HCT116 (cell line): ENCODE measurements around the gene TMEM121. TPM values are rescaled to one million over a fixed set of nuclear protein-coding genes. Genes with fewer than 3 reads are reported as not detected.

Experiments used
- ATAC-seq: fragments of 200-7000 bp; cut with Tn5 transposase; 2 replicates; pipeline ENCODE4 v1.9.1; 2020; ENCODE audit warnings: mild to moderate bottlenecking, moderate library complexity
- BruUV-seq: library from RNA; stranded (reverse); fragments of 400-500 nt; replicated peaks from 2 replicates; lab custom pipeline; 2021; lab: Mats Ljungman, UMichigan
- CTCF ChIA-PET: fragments of 300-600 bp; sonication (Branson Sonifier 250); formaldehyde crosslinking; loops from one replicate; lab custom pipeline; 2021; ENCODE audit warnings: antibody characterized with exemption; lab: Charles Lee
- POLR2A ChIA-PET: fragments of 300-600, 350-600 bp; sonication (Branson Sonifier 250); formaldehyde crosslinking; loops from one replicate; lab custom pipeline; 2021; ENCODE audit warnings: antibody characterized with exemption; lab: Charles Lee
- RAD21 ChIA-PET, 2 experiments: fragments of 300-600 bp; sonication (Branson Sonifier 250); formaldehyde crosslinking; loops; one replicate each; lab custom pipeline; 2023; ENCODE audit warnings: low total read pairs in 2 of 2; ENCODE audit not compliant: uncharacterized antibody in 2 of 2, unreplicated experiment in 2 of 2, low non-redundant PET in 1 of 2; lab: Charles Lee
- DNase-seq: peaks from one replicate; pipeline ENCODE4 v3.0.0-alpha.2; 2010; ENCODE audit warnings: low read depth, low spot score
- H2AFZ ChIP-seq: fragments of 200-600 bp; shearing (Covaris generic), sonication (generic); 2 replicates; pipeline ENCODE4 v1.6.1; 2017; ENCODE audit warnings: low read depth, mixed run types, mixed read lengths, antibody characterized with exemption, low read length; ENCODE audit not compliant: poor library complexity, severe bottlenecking
- H3K27ac ChIP-seq: 2 replicates; pipeline ENCODE4 v1.5.1; 2012; ENCODE audit warnings: low read depth, low read length
- H3K27me3 ChIP-seq: fragments of 200-600 bp; sonication (generic); 2 replicates; pipeline ENCODE4 v1.6.1; 2016; ENCODE audit warnings: mixed run types, low read length, mixed read lengths; ENCODE audit not compliant: insufficient read depth
- H3K36me3 ChIP-seq, 2 experiments: fragments of 200-500 bp in 1 of 2; fragments of 200-600 bp in 1 of 2; sonication (Bioruptor generic) in 1 of 2; sonication (generic) in 1 of 2; 2 replicates each; pipeline versions ENCODE4 v1.5.1 to v1.6.1; 2014 to 2016; ENCODE audit warnings: low read length in 2 of 2, inconsistent platforms in 1 of 2, mixed read lengths in 1 of 2, mixed run types in 1 of 2; ENCODE audit not compliant: insufficient read depth in 2 of 2, control insufficient read depth in 1 of 2
- H3K4me1 ChIP-seq, 2 experiments: fragments of 200-600 bp in 1 of 2; sonication (generic) in 1 of 2; 2 replicates each; pipeline versions ENCODE4 v1.5.1 to v1.6.1; 2012 to 2017; ENCODE audit warnings: low read length in 2 of 2, inconsistent platforms in 1 of 2, mild to moderate bottlenecking in 1 of 2, mixed read lengths in 1 of 2, mixed run types in 1 of 2, moderate library complexity in 1 of 2; ENCODE audit not compliant: insufficient read depth in 2 of 2, control insufficient read depth in 1 of 2
- H3K4me2 ChIP-seq: fragments of 200-600 bp; sonication (generic); 2 replicates; pipeline ENCODE4 v1.6.1; 2017; ENCODE audit warnings: mixed run types, low read length, mixed read lengths
- H3K4me3 ChIP-seq, 2 experiments: fragments of 200-600 bp in 1 of 2; sonication (generic) in 1 of 2; replicated peaks in 1 of 2; 2 replicates each; pipeline ENCODE4 v1.5.1; 2011 to 2016; ENCODE audit warnings: low read length in 2 of 2, control low read depth in 1 of 2, low read depth in 1 of 2, mild to moderate bottlenecking in 1 of 2, mixed read lengths in 1 of 2, mixed run types in 1 of 2
- H3K79me2 ChIP-seq: fragments of 200-600 bp; sonication (generic); 2 replicates; pipeline ENCODE4 v1.6.1; 2017; ENCODE audit warnings: mild to moderate bottlenecking, mixed run types, low read length, moderate library complexity, mixed read lengths; ENCODE audit not compliant: insufficient read depth
- H3K9ac ChIP-seq: fragments of 200-600 bp; sonication (generic); 2 replicates; pipeline ENCODE4 v1.6.1; 2016; ENCODE audit warnings: low read length, mixed read lengths
- H3K9me2 ChIP-seq: fragments of 200-600 bp; sonication (generic), shearing (Covaris generic); 2 replicates; pipeline ENCODE4 v1.6.1; 2017; ENCODE audit warnings: mixed run types, mild to moderate bottlenecking, moderate library complexity; ENCODE audit not compliant: insufficient read depth
- H3K9me3 ChIP-seq, 2 experiments: fragments of 200-500 bp in 1 of 2; fragments of 200-600 bp in 1 of 2; sonication (Bioruptor generic) in 1 of 2; sonication (generic) in 1 of 2; 2 replicates each; pipeline ENCODE4 v1.6.1; 2014 to 2017; ENCODE audit warnings: low read length in 2 of 2, mixed read lengths in 2 of 2, inconsistent platforms in 1 of 2, low read depth in 1 of 2, mild to moderate bottlenecking in 1 of 2, mixed run types in 1 of 2, moderate library complexity in 1 of 2; ENCODE audit not compliant: control insufficient read depth in 1 of 2, insufficient read depth in 1 of 2
- H4K20me1 ChIP-seq: fragments of 200-600 bp; sonication (generic), shearing (Covaris generic); 2 replicates; pipeline ENCODE4 v1.6.1; 2017; ENCODE audit warnings: mixed run types, mild to moderate bottlenecking, moderate library complexity; ENCODE audit not compliant: insufficient read depth
- CEBPB ChIP-seq: IDR thresholded peaks from 2 replicates; pipeline ENCODE4 v1.6.1; 2012; ENCODE audit warnings: low read depth
- EGR1 ChIP-seq: IDR thresholded peaks from 2 replicates; pipeline ENCODE4 v1.6.1; 2012; ENCODE audit warnings: low read depth
- EZH2 ChIP-seq: fragments of 200-600 bp; sonication (generic); IDR thresholded peaks from 2 replicates; pipeline ENCODE4 v1.6.1; 2017; ENCODE audit warnings: antibody characterized with exemption, mixed run types
- EZH2phosphoT487 ChIP-seq: fragments of 200-600 bp; IDR thresholded peaks from 2 replicates; pipeline ENCODE4 v1.6.1; 2018; ENCODE audit warnings: antibody characterized with exemption, borderline replicate concordance
- JUND ChIP-seq: IDR thresholded peaks from 2 replicates; pipeline ENCODE4 v1.6.1; 2012
- POLR2AphosphoS5 ChIP-seq: IDR thresholded peaks from 2 replicates; pipeline ENCODE4 v1.6.1; 2011; ENCODE audit warnings: mild to moderate bottlenecking, low read depth, low read length, moderate library complexity
- TCF7L2 ChIP-seq: IDR thresholded peaks from 2 replicates; pipeline ENCODE4 v1.7.0; 2011; ENCODE audit warnings: borderline replicate concordance, inconsistent platforms; ENCODE audit not compliant: insufficient read depth, insufficient read length; ENCODE audit errors: extremely low read depth
- ZNF274 ChIP-seq: fragments of 200-500 bp; sonication (Bioruptor generic); IDR thresholded peaks from 2 replicates; pipeline ENCODE4 v1.6.1; 2014; ENCODE audit warnings: mild to moderate bottlenecking, low read depth, low read length, inconsistent platforms
- intact Hi-C: fragments of 100-400 bp; cut with micrococcal nuclease; formaldehyde crosslinking; loops from 2 replicates; pipeline ENCODE4 v1.10.0; 2022
- total RNA-seq: library from RNA; stranded (reverse); gene quantifications from one replicate; pipeline ENCODE4 v1.2.1, GENCODE V29; 2021; ENCODE audit not compliant: unreplicated experiment
- TF ChIP-seq, protein P1 (sequence below): IDR thresholded peaks from 2 replicates; pipeline ENCODE4 v1.6.1; 2011; ENCODE audit warnings: mild to moderate bottlenecking, low read length, moderate library complexity; ENCODE audit not compliant: insufficient replicate concordance; ENCODE audit errors: extremely low read depth
- TF ChIP-seq, protein P2 (sequence below), 3 experiments: fragments of 200-600 bp in 1 of 3; sonication (generic) in 1 of 3; IDR thresholded peaks in 2 of 3; conservative IDR thresholded peaks in 1 of 3; 2 replicates each; pipeline ENCODE4 v1.5.1; 2012 to 2017; ENCODE audit warnings: low read depth in 2 of 3, low read length in 2 of 3, antibody characterized with exemption in 1 of 3, borderline replicate concordance in 1 of 3, control low read depth in 1 of 3, mild to moderate bottlenecking in 1 of 3, mixed read lengths in 1 of 3, mixed run types in 1 of 3, moderate library complexity in 1 of 3; ENCODE audit not compliant: insufficient read depth in 1 of 3

Gene TMEM121
- total RNA-seq, 1 experiment from 2014 or later = 5.5 TPM

DNA sequence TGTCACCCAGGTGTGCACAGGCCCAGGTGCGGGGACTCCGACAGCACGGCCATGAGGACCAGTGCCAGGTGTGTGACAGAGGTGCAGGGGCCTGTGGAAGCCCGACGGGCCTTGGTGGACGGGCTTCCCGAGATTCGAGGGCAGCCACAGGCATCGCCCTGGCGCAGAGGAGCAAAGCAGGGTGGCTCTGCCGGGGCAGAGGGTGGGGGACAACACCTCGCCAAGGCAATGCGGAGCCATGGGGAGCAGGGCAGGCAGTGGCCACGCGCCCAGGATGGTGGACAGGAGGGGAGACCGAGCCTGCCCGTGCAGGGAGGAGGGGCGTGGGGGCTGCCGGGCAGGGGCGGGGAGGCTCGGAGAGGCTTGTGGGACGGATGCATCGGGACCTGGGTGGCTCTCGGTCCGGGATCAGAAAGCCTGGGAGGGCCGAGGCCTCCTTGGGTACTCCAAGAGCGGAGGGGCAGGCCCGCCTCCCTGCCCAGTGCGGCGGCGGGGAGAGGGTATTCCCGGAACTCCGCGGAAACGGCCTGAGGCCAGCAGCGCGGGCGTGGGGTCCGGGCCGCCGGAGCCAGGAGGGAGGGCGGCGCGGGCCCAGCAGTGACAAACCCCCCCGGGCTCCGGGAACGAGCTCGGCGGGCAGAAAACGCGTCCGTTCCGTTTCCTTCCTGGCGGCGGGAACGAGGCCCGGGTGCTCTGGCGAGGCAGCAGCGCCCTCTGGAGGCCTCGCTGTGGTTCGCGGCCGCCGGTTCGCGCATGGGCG, 1.6 kb downstream of the TMEM121 start (continued):
- TF ChIP-seq, protein P1, sequence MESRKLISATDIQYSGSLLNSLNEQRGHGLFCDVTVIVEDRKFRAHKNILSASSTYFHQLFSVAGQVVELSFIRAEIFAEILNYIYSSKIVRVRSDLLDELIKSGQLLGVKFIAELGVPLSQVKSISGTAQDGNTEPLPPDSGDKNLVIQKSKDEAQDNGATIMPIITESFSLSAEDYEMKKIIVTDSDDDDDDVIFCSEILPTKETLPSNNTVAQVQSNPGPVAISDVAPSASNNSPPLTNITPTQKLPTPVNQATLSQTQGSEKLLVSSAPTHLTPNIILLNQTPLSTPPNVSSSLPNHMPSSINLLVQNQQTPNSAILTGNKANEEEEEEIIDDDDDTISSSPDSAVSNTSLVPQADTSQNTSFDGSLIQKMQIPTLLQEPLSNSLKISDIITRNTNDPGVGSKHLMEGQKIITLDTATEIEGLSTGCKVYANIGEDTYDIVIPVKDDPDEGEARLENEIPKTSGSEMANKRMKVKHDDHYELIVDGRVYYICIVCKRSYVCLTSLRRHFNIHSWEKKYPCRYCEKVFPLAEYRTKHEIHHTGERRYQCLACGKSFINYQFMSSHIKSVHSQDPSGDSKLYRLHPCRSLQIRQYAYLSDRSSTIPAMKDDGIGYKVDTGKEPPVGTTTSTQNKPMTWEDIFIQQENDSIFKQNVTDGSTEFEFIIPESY = no peak

DNA sequence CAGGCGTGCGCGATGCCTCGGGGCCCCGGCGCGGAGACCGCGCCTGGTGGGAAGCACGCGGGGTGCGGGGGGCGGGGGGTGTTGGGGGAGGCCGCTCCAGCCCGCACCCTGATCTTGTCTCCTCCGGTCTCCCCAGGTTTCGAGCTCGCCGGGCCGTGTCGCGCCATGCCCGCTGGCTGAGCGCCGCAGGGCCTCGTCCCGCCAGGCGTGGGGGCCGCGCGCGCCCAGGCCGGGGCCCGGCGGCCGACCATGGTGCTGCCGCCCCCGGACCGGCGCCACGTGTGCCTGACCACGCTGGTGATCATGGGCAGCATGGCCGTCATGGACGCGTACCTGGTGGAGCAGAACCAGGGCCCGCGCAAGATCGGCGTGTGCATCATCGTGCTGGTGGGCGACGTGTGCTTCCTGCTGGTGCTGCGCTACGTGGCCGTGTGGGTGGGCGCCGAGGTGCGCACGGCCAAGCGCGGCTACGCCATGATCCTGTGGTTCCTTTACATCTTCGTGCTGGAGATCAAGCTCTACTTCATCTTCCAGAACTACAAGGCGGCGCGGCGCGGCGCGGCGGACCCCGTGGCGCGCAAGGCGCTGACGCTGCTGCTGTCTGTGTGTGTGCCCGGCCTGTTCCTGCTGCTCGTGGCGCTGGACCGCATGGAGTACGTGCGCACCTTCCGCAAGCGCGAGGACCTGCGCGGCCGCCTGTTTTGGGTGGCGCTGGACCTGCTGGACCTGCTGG, 2.4 kb downstream of the TMEM121 start:
- H3K4me1 ChIP-seq = peaks cover 8 to 23% of the 10 kb centered on the region in 2 experiments; a peak in 3 of 4 replicates
- no peaks in the 10 kb centered on the region for H3K36me3 ChIP-seq
- TF ChIP-seq EZH2phosphoT487 (no peak), CEBPB (no peak), JUND (no peak), TCF7L2 (no peak), POLR2AphosphoS5 (no peak), EGR1 (no peak), EZH2 (no peak), ZNF274 (no peak)
- TF ChIP-seq, protein P2, sequence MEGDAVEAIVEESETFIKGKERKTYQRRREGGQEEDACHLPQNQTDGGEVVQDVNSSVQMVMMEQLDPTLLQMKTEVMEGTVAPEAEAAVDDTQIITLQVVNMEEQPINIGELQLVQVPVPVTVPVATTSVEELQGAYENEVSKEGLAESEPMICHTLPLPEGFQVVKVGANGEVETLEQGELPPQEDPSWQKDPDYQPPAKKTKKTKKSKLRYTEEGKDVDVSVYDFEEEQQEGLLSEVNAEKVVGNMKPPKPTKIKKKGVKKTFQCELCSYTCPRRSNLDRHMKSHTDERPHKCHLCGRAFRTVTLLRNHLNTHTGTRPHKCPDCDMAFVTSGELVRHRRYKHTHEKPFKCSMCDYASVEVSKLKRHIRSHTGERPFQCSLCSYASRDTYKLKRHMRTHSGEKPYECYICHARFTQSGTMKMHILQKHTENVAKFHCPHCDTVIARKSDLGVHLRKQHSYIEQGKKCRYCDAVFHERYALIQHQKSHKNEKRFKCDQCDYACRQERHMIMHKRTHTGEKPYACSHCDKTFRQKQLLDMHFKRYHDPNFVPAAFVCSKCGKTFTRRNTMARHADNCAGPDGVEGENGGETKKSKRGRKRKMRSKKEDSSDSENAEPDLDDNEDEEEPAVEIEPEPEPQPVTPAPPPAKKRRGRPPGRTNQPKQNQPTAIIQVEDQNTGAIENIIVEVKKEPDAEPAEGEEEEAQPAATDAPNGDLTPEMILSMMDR (IDR thresholded peaks at IDR 0.05 in 2 of 3, conservative IDR thresholded peaks at IDR 0.05 in 1 of 3; ENCODE audit: borderline replicate concordance in 1 of 3, insufficient read depth in 1 of 3, low read depth in 2 of 3, low read length in 2 of 3) = no peak
- TF ChIP-seq, protein P1 = no peak
- H4K20me1 ChIP-seq = no peaks in the 10 kb centered on the region
- POLR2A ChIA-PET = no interaction called here
- DNase-seq = no peak
- RAD21 ChIA-PET = interaction anchor here (0.6 to 1.3 kb wide), 6 partner anchors 17 to 158 kb away, joined by 3 to 6 read pairs (median 4); no protein-coding TSS in a partner anchor
- H3K27me3 ChIP-seq = no peaks in the 10 kb centered on the region
- H3K9me3 ChIP-seq = no peaks in the 10 kb centered on the region
- no peaks in the 10 kb centered on the region for H3K79me2 ChIP-seq
- peak overlapping the region in 1 of 2 experiments; percentile 62; a peak in 2 of 4 replicates for H3K4me3 ChIP-seq
- CTCF ChIA-PET = interaction anchor here (0.6 to 1.6 kb wide), 8 partner anchors 9 to 361 kb away, joined by 3 to 17 read pairs (median 6); no protein-coding TSS in a partner anchor
- H2AFZ ChIP-seq = no peak overlapping the region
- BruUV-seq = no TSS peak
- peak overlapping the region; percentile 84 for H3K4me2 ChIP-seq
- intact Hi-C loops = loop anchor here (1.0 to 5.0 kb wide), 2 partner anchors 36 to 157 kb away; partner anchors contain the start of gene TEDC1
- no peak overlapping the region for H3K27ac ChIP-seq
- H3K9ac ChIP-seq = no peak overlapping the region; the same call in 1 of the 2 replicates
- ATAC-seq = peak; percentile 2
- H3K9me2 ChIP-seq = no peaks in the 10 kb centered on the region
